T-cell (primary cell): ENCODE data around the gene UNC13A. TPM values are rescaled to one million over a fixed set of nuclear protein-coding genes. Genes with fewer than 3 reads are reported as not detected.

Source experiments
- ATAC-seq, 4 experiments: fragments of 200-7000 bp in 3 of 4; fragments of 150-1000 bp in 1 of 4; cut with Tn5 transposase; replicated peaks in 1 of 4; 1 replicate in 3 of 4; 2 replicates in 1 of 4; pipeline ENCODE4 v1.10.0; 2021; ENCODE audit warnings: moderate library complexity in 3 of 4, mild to moderate bottlenecking in 2 of 4, moderate number of reproducible peaks in 1 of 4
- CTCF ChIA-PET, 2 donors: fragments of 300-600 bp; sonication (Branson Sonifier 250); formaldehyde crosslinking; loops; one replicate each; lab custom pipeline; 2022; ENCODE audit warnings: antibody characterized with exemption in 2 of 2; lab: Charles Lee
- POLR2A ChIA-PET, 2 donors: fragments of 300-600 bp; sonication (Branson Sonifier 250); formaldehyde crosslinking; loops; one replicate each; lab custom pipeline; 2022; ENCODE audit warnings: antibody characterized with exemption in 2 of 2; lab: Charles Lee
- DNase-seq, 35 experiments: peaks; one replicate each; pipeline versions ENCODE4 v3.0.0 to v3.0.0-alpha.2; 2013 to 2023
- H3K27ac ChIP-seq: one replicate; pipeline ENCODE4 v1.5.1; 2013; ENCODE audit warnings: low read length
- H3K27me3 ChIP-seq, 2 experiments: replicated peaks in 1 of 2; 1 replicate in 1 of 2; 2 replicates in 1 of 2; pipeline versions ENCODE4 v1.6.1 to v1.7.0; 2013; ENCODE audit warnings: low read length in 1 of 2, mixed read lengths in 1 of 2; ENCODE audit not compliant: control insufficient read depth in 2 of 2, insufficient read depth in 2 of 2; ENCODE audit errors: extremely low read depth in 1 of 2
- H3K36me3 ChIP-seq, 2 donors: 1 replicate in 1 of 2; 2 replicates in 1 of 2; pipeline versions ENCODE4 v1.6.1 to v1.7.0; 2013; ENCODE audit warnings: low read length in 1 of 2; ENCODE audit not compliant: control insufficient read depth in 2 of 2, insufficient read depth in 1 of 2; ENCODE audit errors: extremely low read depth in 1 of 2
- H3K4me1 ChIP-seq, 2 experiments: 1 replicate in 1 of 2; 2 replicates in 1 of 2; pipeline versions ENCODE4 v1.6.1 to v1.7.0; 2013; ENCODE audit warnings: low read length in 2 of 2, mixed read lengths in 1 of 2; ENCODE audit not compliant: insufficient read depth in 2 of 2, control insufficient read depth in 1 of 2; ENCODE audit errors: extremely low read depth in 1 of 2
- H3K4me3 ChIP-seq, 2 donors: 1 replicate in 1 of 2; 2 replicates in 1 of 2; pipeline versions ENCODE4 v1.5.1 to v1.7.0; 2013; ENCODE audit warnings: mild to moderate bottlenecking in 2 of 2, low read length in 1 of 2, moderate library complexity in 1 of 2; ENCODE audit not compliant: control insufficient read depth in 1 of 2; ENCODE audit errors: extremely low read depth in 1 of 2
- H3K9me3 ChIP-seq: 2 replicates; pipeline ENCODE4 v1.7.0; 2013
- H3K27ac Mint-ChIP-seq, 2 donors: one replicate each; pipeline ENCODE4 v1.8.0; 2020 to 2021; ENCODE audit warnings: mild to moderate bottlenecking in 2 of 2, mixed read lengths in 2 of 2
- H3K27me3 Mint-ChIP-seq, 2 donors: one replicate each; pipeline ENCODE4 v1.8.0; 2021 to 2022; ENCODE audit warnings: mixed read lengths in 2 of 2
- H3K36me3 Mint-ChIP-seq: one replicate; pipeline ENCODE4 v1.8.0; 2021; ENCODE audit warnings: mixed read lengths
- H3K4me1 Mint-ChIP-seq, 3 donors: one replicate each; pipeline ENCODE4 v1.8.0; 2020 to 2022; ENCODE audit warnings: mixed read lengths in 3 of 3, mild to moderate bottlenecking in 1 of 3
- H3K4me3 Mint-ChIP-seq, 3 donors: one replicate each; pipeline ENCODE4 v1.8.0; 2020 to 2022; ENCODE audit warnings: mild to moderate bottlenecking in 3 of 3, mixed read lengths in 3 of 3, moderate library complexity in 3 of 3
- H3K9me3 Mint-ChIP-seq, 3 donors: one replicate each; pipeline ENCODE4 v1.8.0; 2020 to 2022; ENCODE audit warnings: mixed read lengths in 3 of 3
- WGBS: methylation state at CpG from one replicate; pipeline ENCODE4 v1.1.5; 2013; ENCODE audit warnings: missing lambda C conversion rate; ENCODE audit not compliant: insufficient coverage; 5-methylcytosine and 5-hydroxymethylcytosine counted together
- total RNA-seq, 35 experiments: library from RNA in 6 of 35; stranded (reverse) in 6 of 35; fragments of 120-200 nt in 1 of 35; gene quantifications; one replicate each; pipeline versions ENCODE4 v1.2.1 to v1.2.4 and lab custom pipeline; 2013 to 2026

The UNC13A gene
- total RNA-seq, 5 donors from 2014 or later (not counting 1 experiment from before 2014, with no cell fraction given) = 0.07 to 0.18 (median 0.13) TPM; not detected in 1

DNA sequence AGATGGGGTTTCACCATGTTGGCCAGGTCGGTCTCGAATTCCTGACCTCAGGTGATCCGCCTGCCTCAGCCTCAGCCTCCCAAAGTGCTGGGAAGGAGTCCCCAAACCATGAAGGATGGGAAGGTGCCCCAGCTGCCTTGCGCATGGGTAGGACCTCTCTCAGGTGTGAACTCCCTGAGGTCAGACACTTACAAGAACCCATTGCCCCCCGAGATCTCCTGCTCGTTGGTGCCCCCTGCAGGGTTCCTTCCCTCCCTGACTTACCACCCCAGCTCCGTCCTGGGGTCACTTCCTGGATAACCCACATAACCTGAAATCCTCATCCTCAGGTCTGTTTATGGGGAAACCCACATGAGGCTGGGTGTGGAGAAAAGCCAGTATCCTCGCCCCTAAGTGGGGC, 41.7 kb downstream of the UNC13A start:
- no peak for ATAC-seq
- no peaks in the 10 kb centered on the region for H3K9me3 ChIP-seq
- Mint-ChIP-seq H3K9me3 (no peaks in the 10 kb centered on the region), H3K4me3 (no peak overlapping the region), H3K4me1 (no peaks in the 10 kb centered on the region), H3K36me3 (no peaks in the 10 kb centered on the region), H3K27ac (no peak overlapping the region), H3K27me3 (peaks cover 12 to 30% of the 10 kb centered on the region in 2 donors)
- CTCF ChIA-PET = no interaction called here
- DNase-seq = no peak
- no peaks in the 10 kb centered on the region for H3K36me3 ChIP-seq
- POLR2A ChIA-PET = no interaction called here
- no peak overlapping the region for H3K4me3 ChIP-seq
- no peak overlapping the region for H3K27ac ChIP-seq
- 88% methylated on average over 4 of the region's 8 CpGs for WGBS
- H3K27me3 ChIP-seq = peaks cover 0 to 42% of the 10 kb centered on the region in 2 experiments
- H3K4me1 ChIP-seq = no peaks in the 10 kb centered on the region

DNA sequence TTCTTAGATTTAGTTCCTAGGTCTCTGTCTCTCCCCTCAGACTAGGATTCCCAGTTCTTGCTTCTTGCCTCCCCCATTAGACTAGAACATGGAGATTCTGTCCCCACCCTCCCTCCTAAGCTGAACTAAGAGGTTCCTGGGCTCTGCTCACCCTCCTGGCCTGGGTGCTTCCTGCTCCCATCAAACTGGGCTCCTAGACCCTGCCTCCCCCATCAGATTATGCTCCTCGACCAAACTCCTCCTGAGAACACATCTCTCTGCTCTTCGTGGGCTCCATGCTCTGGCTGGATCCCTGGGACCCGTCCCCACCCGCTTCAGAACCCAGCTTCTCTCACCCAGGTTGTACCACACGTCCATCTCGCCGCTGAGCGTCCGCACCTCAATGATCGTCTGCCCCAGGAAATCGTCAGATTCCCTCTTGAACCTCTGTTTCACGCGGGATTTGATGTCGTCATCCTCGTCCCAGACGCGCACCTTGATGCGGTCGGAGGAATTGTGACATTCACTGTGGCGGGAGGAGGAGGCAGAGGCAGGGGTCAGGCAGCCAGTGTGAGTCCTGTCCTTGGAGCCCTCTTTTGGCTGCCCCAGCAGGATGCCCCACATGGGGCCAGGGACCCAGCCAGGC, 42.7 kb downstream of the UNC13A start:
- no peaks in the 10 kb centered on the region for H3K4me1 Mint-ChIP-seq
- Histone ChIP-seq H3K4me3 (no peak overlapping the region), H3K36me3 (no peaks in the 10 kb centered on the region), H3K9me3 (no peaks in the 10 kb centered on the region), H3K4me1 (no peaks in the 10 kb centered on the region), H3K27ac (no peak overlapping the region), H3K27me3 (peaks cover 0 to 48% of the 10 kb centered on the region in 2 experiments)
- no peak overlapping the region for H3K4me3 Mint-ChIP-seq
- 84% methylated on average over 20 of the region's 20 CpGs for WGBS
- ChIA-PET CTCF (no interaction called here), POLR2A (no interaction called here)
- no peak overlapping the region for H3K27ac Mint-ChIP-seq
- no peaks in the 10 kb centered on the region for H3K9me3 Mint-ChIP-seq
- H3K36me3 Mint-ChIP-seq = no peaks in the 10 kb centered on the region
- ATAC-seq (no peak), DNase-seq (no peak)
- peaks cover 12 to 28% of the 10 kb centered on the region in 2 donors for H3K27me3 Mint-ChIP-seq

GRCh38 chr19:17642656-17643055, 45.5 kb downstream of the UNC13A start:
- H3K36me3 ChIP-seq = no peaks in the 10 kb centered on the region
- H3K4me3 ChIP-seq = no peak overlapping the region
- H3K4me1 Mint-ChIP-seq = no peaks in the 10 kb centered on the region
- ChIA-PET CTCF (no interaction called here), POLR2A (no interaction called here)
- peaks cover 25 to 38% of the 10 kb centered on the region in 2 donors for H3K27me3 Mint-ChIP-seq
- no peak overlapping the region for H3K4me3 Mint-ChIP-seq
- H3K27ac ChIP-seq = no peak overlapping the region
- 93% methylated on average over 6 of the region's 8 CpGs for WGBS
- no peaks in the 10 kb centered on the region for H3K9me3 Mint-ChIP-seq
- H3K27me3 ChIP-seq = peaks cover 0 to 51% of the 10 kb centered on the region in 2 experiments
- DNase-seq (no peak), ATAC-seq (no peak)
- H3K27ac Mint-ChIP-seq = no peak overlapping the region
- no peaks in the 10 kb centered on the region for H3K36me3 Mint-ChIP-seq
- H3K4me1 ChIP-seq = no peaks in the 10 kb centered on the region
- no peaks in the 10 kb centered on the region for H3K9me3 ChIP-seq

- no peaks in the 10 kb centered on the region for H3K36me3 ChIP-seq
- no peaks in the 10 kb centered on the region for H3K4me1 ChIP-seq
- CTCF ChIA-PET = no interaction called here
- no peak for DNase-seq
- H3K27me3 Mint-ChIP-seq = peaks cover 25 to 36% of the 10 kb centered on the region in 2 donors
- no peaks in the 10 kb centered on the region for H3K9me3 Mint-ChIP-seq
- H3K4me1 Mint-ChIP-seq = no peaks in the 10 kb centered on the region
- H3K4me3 ChIP-seq = no peak overlapping the region
- no peak for ATAC-seq
- POLR2A ChIA-PET = no interaction called here
- no peaks in the 10 kb centered on the region for H3K9me3 ChIP-seq
- H3K4me3 Mint-ChIP-seq = no peak overlapping the region
- WGBS = 33% methylated on average over 1 of the region's 1 CpG
- H3K27ac ChIP-seq = no peak overlapping the region
- H3K36me3 Mint-ChIP-seq = no peaks in the 10 kb centered on the region
- peaks cover 0 to 50% of the 10 kb centered on the region in 2 experiments for H3K27me3 ChIP-seq
- H3K27ac Mint-ChIP-seq = no peak overlapping the region
These were observed 46.3 kb downstream of the UNC13A start for GRCh38 chr19:17641846-17642245.

- POLR2A ChIA-PET = no interaction called here
- WGBS = 82% methylated on average over 11 of the region's 15 CpGs
- Mint-ChIP-seq H3K27ac (no peak overlapping the region), H3K4me1 (no peaks in the 10 kb centered on the region), H3K27me3 (peaks cover 25 to 33% of the 10 kb centered on the region in 2 donors), H3K4me3 (no peak overlapping the region), H3K36me3 (no peaks in the 10 kb centered on the region), H3K9me3 (no peaks in the 10 kb centered on the region)
- Histone ChIP-seq H3K27me3 (peaks cover 0 to 43% of the 10 kb centered on the region in 2 experiments), H3K27ac (no peak overlapping the region), H3K4me3 (no peak overlapping the region), H3K36me3 (no peaks in the 10 kb centered on the region), H3K4me1 (no peaks in the 10 kb centered on the region), H3K9me3 (no peaks in the 10 kb centered on the region)
- ATAC-seq (no peak), DNase-seq (no peak)
- CTCF ChIA-PET = no interaction called here
These were observed 47.0 kb downstream of the UNC13A start for GRCh38 chr19:17641181-17641580.

- H3K36me3 ChIP-seq = no peaks in the 10 kb centered on the region
- no peak overlapping the region for H3K27ac ChIP-seq
- ChIA-PET CTCF (no interaction called here), POLR2A (no interaction called here)
- no peak overlapping the region for H3K4me3 ChIP-seq
- no peaks in the 10 kb centered on the region for H3K9me3 ChIP-seq
- Mint-ChIP-seq H3K4me1 (no peaks in the 10 kb centered on the region), H3K27ac (no peak overlapping the region), H3K27me3 (peaks cover 4 to 7% of the 10 kb centered on the region in 2 donors), H3K4me3 (no peak overlapping the region), H3K36me3 (no peaks in the 10 kb centered on the region), H3K9me3 (no peaks in the 10 kb centered on the region)
- ATAC-seq (no peak), DNase-seq (no peak)
- no peaks in the 10 kb centered on the region for H3K4me1 ChIP-seq
- WGBS = 86% methylated on average over 1 of the region's 1 CpG
- H3K27me3 ChIP-seq = no peaks in the 10 kb centered on the region
These were observed 54.5 kb downstream of the UNC13A start for GRCh38 chr19:17633700-17634099.
